Small intestine (tissue), 7 donors: ENCODE data around the gene CLIP2. TPM values are rescaled to one million over a fixed set of nuclear protein-coding genes. Genes with fewer than 3 reads are reported as not detected.

Source experiments
- DNase-seq, 2 donors: peaks; one replicate each; pipeline versions ENCODE4 v3.0.0 to v3.0.0-alpha.2; 2013
- FAIRE-seq: peaks from 2 replicates; lab custom pipeline; 2012; peaks lifted over from hg19 to GRCh38; lab: Jason Lieb, UNC
- H3K27ac ChIP-seq, 3 donors: one replicate each; pipeline ENCODE4 v1.5.1; 2013; ENCODE audit warnings: low read length in 2 of 3, mild to moderate bottlenecking in 2 of 3, control low read depth in 1 of 3, inconsistent platforms in 1 of 3, low read depth in 1 of 3, moderate library complexity in 1 of 3
- H3K27me3 ChIP-seq, 3 donors: one replicate each; pipeline ENCODE4 v1.6.1; 2013; ENCODE audit warnings: low read length in 3 of 3, inconsistent platforms in 1 of 3; ENCODE audit not compliant: control insufficient read depth in 3 of 3, insufficient read depth in 3 of 3
- H3K36me3 ChIP-seq, 3 donors: one replicate each; pipeline ENCODE4 v1.6.1; 2013; ENCODE audit warnings: low read length in 3 of 3, inconsistent platforms in 1 of 3, low read depth in 1 of 3, mild to moderate bottlenecking in 1 of 3, moderate library complexity in 1 of 3; ENCODE audit not compliant: control insufficient read depth in 3 of 3, insufficient read depth in 2 of 3
- H3K4me1 ChIP-seq, 3 donors: one replicate each; pipeline ENCODE4 v1.6.1; 2013; ENCODE audit warnings: low read length in 2 of 3, inconsistent platforms in 1 of 3, low read depth in 1 of 3, mild to moderate bottlenecking in 1 of 3, moderate library complexity in 1 of 3; ENCODE audit not compliant: control insufficient read depth in 3 of 3, insufficient read depth in 2 of 3
- H3K4me3 ChIP-seq, 3 donors: one replicate each; pipeline ENCODE4 v1.5.1; 2013; ENCODE audit warnings: low read length in 3 of 3, control low read depth in 1 of 3, inconsistent platforms in 1 of 3, low read depth in 1 of 3, mild to moderate bottlenecking in 1 of 3, moderate library complexity in 1 of 3
- H3K9me3 ChIP-seq, 2 donors: one replicate each; pipeline ENCODE4 v1.6.1; 2013; ENCODE audit warnings: low read depth in 1 of 2, low read length in 1 of 2; ENCODE audit not compliant: control insufficient read depth in 2 of 2, insufficient read depth in 1 of 2
- WGBS, 3 donors: extraction: QIAGEN DNeasy Blood & Tissue Kit; methylation state at CpG; one replicate each; pipeline ENCODE4 v1.1.7; 2013; 5-methylcytosine and 5-hydroxymethylcytosine counted together
- polyA plus RNA-seq, 4 donors: library from polyadenylated mRNA; stranded (reverse) in 3 of 4; unstranded in 1 of 4; fragments of 200-250 nt in 3 of 4; fragments of 120-200 nt in 1 of 4; gene quantifications; one replicate each; pipeline versions ENCODE4 v1.2.1 to v1.2.3, GENCODE V29; 2013
- donor health status: healthy with polysubstance abuse.
- donor health status: control.
- donor health status: control.
- donor health status: Bipolar disorder and iron deficiency.
- donor health status: healthy.

The CLIP2 gene
- polyA plus RNA-seq, 4 donors, result 11.3 to 25.9 (median 16.4) TPM

- Histone ChIP-seq H3K36me3 (no peaks in the 10 kb centered on the region), H3K4me1 (peaks cover 0 to 12% (median 0%) of the 10 kb centered on the region in 3 donors), H3K27ac (no peak overlapping the region), H3K9me3 (peaks cover 0 to 10% of the 10 kb centered on the region in 2 donors), H3K27me3 (peaks cover 0 to 11% (median 0%) of the 10 kb centered on the region in 3 donors), H3K4me3 (no peak overlapping the region)
- 60 to 80% (median 78%) methylated on average over 10 of the region's 10 CpGs for WGBS, 3 donors
- FAIRE-seq, result no peak
- DNase-seq, result no peak
Observed at GRCh38 chr7:74441801-74442200, 152.6 kb downstream of the CLIP2 start.

GRCh38 chr7:74443543-74444247, 154.5 kb downstream of the CLIP2 start:
- no peaks in the 10 kb centered on the region for H3K36me3 ChIP-seq
- H3K4me1 ChIP-seq, result peaks cover 0 to 8% (median 0%) of the 10 kb centered on the region in 3 donors
- no peak overlapping the region for H3K4me3 ChIP-seq
- DNase-seq, result peak in 1 of 2 donors; percentile 56
- peaks cover 0 to 5% of the 10 kb centered on the region in 2 donors for H3K9me3 ChIP-seq
- H3K27me3 ChIP-seq, result peaks cover 0 to 11% (median 0%) of the 10 kb centered on the region in 3 donors
- no peak overlapping the region for H3K27ac ChIP-seq
- 17 to 58% (median 32%) methylated on average over 21 of the region's 21 CpGs for WGBS, 3 donors
- FAIRE-seq, result no peak

GRCh38 chr7:74449144-74449543, 159.9 kb downstream of the CLIP2 start:
- 89 to 100% (median 90%) methylated on average over 4 of the region's 4 CpGs for WGBS, 3 donors
- H3K9me3 ChIP-seq, result peaks cover 0 to 4% of the 10 kb centered on the region in 2 donors
- no peaks in the 10 kb centered on the region for H3K36me3 ChIP-seq
- H3K27ac ChIP-seq, result no peak overlapping the region
- DNase-seq (no peak), FAIRE-seq (no peak)
- H3K4me1 ChIP-seq, result peaks cover 0 to 12% (median 0%) of the 10 kb centered on the region in 3 donors
- H3K4me3 ChIP-seq, result no peak overlapping the region
- H3K27me3 ChIP-seq, result peaks cover 0 to 3% (median 0%) of the 10 kb centered on the region in 3 donors

- peaks cover 0 to 4% of the 10 kb centered on the region in 2 donors for H3K9me3 ChIP-seq
- no peak for FAIRE-seq
- no peaks in the 10 kb centered on the region for H3K27me3 ChIP-seq
Observed at GRCh38 chr7:74449809-74450397, 160.7 kb downstream of the CLIP2 start.

GRCh38 chr7:74452748-74453321, 163.6 kb downstream of the CLIP2 start:
- FAIRE-seq (no peak), DNase-seq (peak; percentile 77 to 83)
- 13 to 21% (median 17%) methylated on average over 15 of the region's 15 CpGs for WGBS, 3 donors
- H3K9me3 ChIP-seq, result peaks cover 0 to 4% of the 10 kb centered on the region in 2 donors
- peaks cover 0 to 18% (median 0%) of the 10 kb centered on the region in 3 donors for H3K36me3 ChIP-seq
- peaks cover 0 to 33% (median 1%) of the 10 kb centered on the region in 3 donors for H3K4me1 ChIP-seq
- H3K27ac ChIP-seq, result peak overlapping the region; percentile 34 to 93 (median 73)
- H3K27me3 ChIP-seq, result no peaks in the 10 kb centered on the region
- H3K4me3 ChIP-seq, result peak overlapping the region in 2 of 3 donors; percentile 68 to 85

More at GRCh38 chr7:74449809-74450397, 160.7 kb downstream of the CLIP2 start:
- Histone ChIP-seq H3K4me1 (peaks cover 0 to 12% (median 0%) of the 10 kb centered on the region in 3 donors), H3K27ac (no peak overlapping the region), H3K36me3 (peaks cover 0 to 5% (median 0%) of the 10 kb centered on the region in 3 donors), H3K4me3 (no peak overlapping the region)
- 61 to 66% (median 65%) methylated on average over 15 of the region's 15 CpGs for WGBS, 3 donors
- DNase-seq, result peak; percentile 58 to 76

GRCh38 chr7:74453322-74454011, 164.3 kb downstream of the CLIP2 start, which contains the start of gene GTF2IRD1:
TSS of gene GTF2IRD1 (plus strand) at chr7:74453906. CDS start at chr7:74508081, 54,175 bp downstream.
- peak within 1 kb of the TSS; percentile 56 to 85 (median 68) for H3K4me3 ChIP-seq
- H3K27me3 ChIP-seq, result no peaks in the 10 kb centered on the region
- 0 to 3% (median 1%) methylated on average over 21 to 62 of the region's 62 CpGs for WGBS, 3 donors
- H3K36me3 ChIP-seq, result peaks cover 0 to 24% (median 0%) of the 10 kb centered on the region in 3 donors
- FAIRE-seq (no peak), DNase-seq (peak; percentile 58 to 87)
- peaks cover 0 to 4% of the 10 kb centered on the region in 2 donors for H3K9me3 ChIP-seq
- H3K27ac ChIP-seq, result peak within 1 kb of the TSS; percentile 56 to 93 (median 82)
- H3K4me1 ChIP-seq, result peaks cover 0 to 39% (median 1%) of the 10 kb centered on the region in 3 donors

- peaks cover 0 to 44% (median 1%) of the 10 kb centered on the region in 3 donors for H3K4me1 ChIP-seq
- WGBS, 3 donors, result 1 to 4% (median 4%) methylated on average over 20 to 60 of the region's 61 CpGs
- H3K36me3 ChIP-seq, result peaks cover 0 to 28% (median 0%) of the 10 kb centered on the region in 3 donors
- DNase-seq (peak in 1 of 2 donors; percentile 72), FAIRE-seq (no peak)
- no peaks in the 10 kb centered on the region for H3K27me3 ChIP-seq
- H3K4me3 ChIP-seq, result peak overlapping the region; percentile 56 to 85 (median 68)
- H3K9me3 ChIP-seq, result peaks cover 0 to 4% of the 10 kb centered on the region in 2 donors
- peak overlapping the region; percentile 56 to 93 (median 82) for H3K27ac ChIP-seq
Observed at GRCh38 chr7:74454021-74454924, 165.1 kb downstream of the CLIP2 start.
